ENCODE data around the gene DDX4. TPM values are rescaled to one million over a fixed set of nuclear protein-coding genes. Genes with fewer than 3 reads are reported as not detected.

Gene DDX4
- total RNA-seq, 1 donor, result under 0.01 TPM

DNA sequence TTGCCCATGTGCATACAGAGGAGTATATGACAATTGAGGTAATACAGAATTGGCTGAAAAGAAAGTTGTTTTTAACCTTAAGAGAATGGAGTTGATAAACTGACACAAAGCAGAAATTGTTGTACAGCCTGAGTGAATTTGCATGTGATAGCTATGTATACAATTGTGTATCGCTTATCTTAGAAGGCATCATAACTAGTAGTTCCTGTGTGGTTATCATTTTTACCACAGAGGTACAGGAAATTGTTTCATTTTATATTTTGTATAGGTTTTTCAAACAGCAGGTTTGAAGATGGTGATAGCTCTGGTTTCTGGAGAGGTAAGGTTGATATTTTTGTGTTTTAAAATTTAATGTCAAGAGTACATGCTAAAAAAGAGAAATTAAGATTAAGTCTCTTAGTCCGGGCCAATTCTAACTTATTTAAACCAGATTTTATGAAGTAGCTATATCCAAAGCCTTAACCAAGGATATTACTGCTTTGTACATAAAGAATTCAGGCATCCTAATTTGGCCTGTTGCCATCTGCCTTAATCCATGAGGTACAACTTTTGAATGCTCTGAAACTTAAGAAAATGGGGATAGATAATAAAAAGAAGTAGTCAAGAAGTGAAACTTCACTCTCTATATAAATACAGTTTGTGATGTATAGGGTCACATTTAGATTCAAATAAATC, 26.0 kb downstream of the DDX4 start:
- no peak for DNase-seq (ENCODE audit: insufficient read length, low spot score, missing footprints)
- no peaks in the 10 kb centered on the region for H3K9me3 ChIP-seq (ENCODE audit: low read depth, low read length)
- no peak overlapping the region for H3K4me2 ChIP-seq (ENCODE audit: insufficient read depth, low read length)
- H3K4me3 ChIP-seq (ENCODE audit: insufficient read depth, low read length), result no peak overlapping the region
- H3K27ac ChIP-seq (ENCODE audit: low read depth, low read length), result no peak overlapping the region
- H3K79me2 ChIP-seq (ENCODE audit: insufficient read depth, low read length), result no peaks in the 10 kb centered on the region
- H3K4me1 ChIP-seq (ENCODE audit: insufficient read depth, low read length), result no peaks in the 10 kb centered on the region
- no peak overlapping the region for H2AFZ ChIP-seq (ENCODE audit: low read length)
- no peaks in the 10 kb centered on the region for H4K20me1 ChIP-seq (ENCODE audit: insufficient read depth, low read length)
- H3K27me3 ChIP-seq (ENCODE audit: insufficient read depth, low read length), result peaks cover 5% of the 10 kb centered on the region
- no peak for TF ChIP-seq CTCF (IDR thresholded peaks at IDR 0.05; ENCODE audit: extremely low read depth, low read depth, low read length)
- no peaks in the 10 kb centered on the region for H3K36me3 ChIP-seq (ENCODE audit: insufficient read depth, low read length)

DNA sequence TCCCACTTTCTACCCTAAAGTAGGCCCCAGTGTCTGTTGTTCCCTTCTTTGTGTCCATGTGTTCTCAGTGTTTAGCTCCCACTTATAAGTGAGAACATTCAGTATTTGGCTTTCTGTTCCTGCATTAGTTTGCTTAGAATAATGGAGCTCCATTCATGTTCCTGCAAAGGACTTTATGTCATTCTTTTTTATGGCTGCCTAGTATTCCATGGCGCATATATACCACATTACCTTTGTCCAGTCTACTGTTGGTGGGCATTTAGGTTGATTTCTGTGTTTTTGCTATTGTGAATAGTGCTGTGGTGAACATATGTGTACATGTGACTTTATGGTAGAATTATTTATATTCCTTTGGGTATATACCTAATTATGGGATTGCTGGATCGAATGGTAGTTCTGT, 30.4 kb downstream of the DDX4 start:
- Histone ChIP-seq H2AFZ (ENCODE audit: low read length) (no peak overlapping the region), H3K9me3 (ENCODE audit: low read depth, low read length) (no peaks in the 10 kb centered on the region), H4K20me1 (ENCODE audit: insufficient read depth, low read length) (no peaks in the 10 kb centered on the region), H3K79me2 (ENCODE audit: insufficient read depth, low read length) (no peaks in the 10 kb centered on the region), H3K4me1 (ENCODE audit: insufficient read depth, low read length) (no peaks in the 10 kb centered on the region), H3K36me3 (ENCODE audit: insufficient read depth, low read length) (no peaks in the 10 kb centered on the region), H3K4me2 (ENCODE audit: insufficient read depth, low read length) (no peak overlapping the region), H3K27me3 (ENCODE audit: insufficient read depth, low read length) (no peaks in the 10 kb centered on the region), H3K4me3 (ENCODE audit: insufficient read depth, low read length) (no peak overlapping the region), H3K27ac (ENCODE audit: low read depth, low read length) (no peak overlapping the region)
- TF ChIP-seq CTCF (IDR thresholded peaks at IDR 0.05; ENCODE audit: extremely low read depth, low read depth, low read length), result no peak
- no peak for DNase-seq (ENCODE audit: insufficient read length, low spot score, missing footprints)

DNA sequence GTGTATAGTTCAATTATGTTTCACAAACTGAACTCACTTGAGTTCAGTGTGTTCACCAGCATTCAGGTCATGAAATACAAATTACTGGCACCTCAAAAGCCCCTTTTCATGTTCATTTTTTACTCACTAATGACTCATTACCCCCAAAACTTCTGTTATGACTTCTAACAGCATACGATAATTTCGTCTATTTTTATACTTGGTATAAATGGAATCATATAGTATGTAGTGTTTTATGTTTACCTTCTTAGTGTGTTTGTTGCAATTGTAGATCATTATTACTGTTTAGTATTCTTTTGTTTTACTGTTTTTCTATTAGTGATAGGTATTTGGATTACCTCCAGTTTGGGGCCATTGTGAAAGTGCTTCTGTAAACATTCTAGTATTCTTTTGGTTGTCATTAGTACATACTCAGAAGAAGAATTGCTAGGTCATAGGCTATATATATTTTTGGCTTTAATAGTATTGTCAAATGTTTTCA, 33.4 kb downstream of the DDX4 start:
- no peak overlapping the region for H3K4me2 ChIP-seq (ENCODE audit: insufficient read depth, low read length)
- no peaks in the 10 kb centered on the region for H4K20me1 ChIP-seq (ENCODE audit: insufficient read depth, low read length)
- no peak for DNase-seq (ENCODE audit: insufficient read length, low spot score, missing footprints)

More for the DNA sequence above, 33.4 kb downstream of the DDX4 start:
- H3K4me1 ChIP-seq (ENCODE audit: insufficient read depth, low read length), result no peaks in the 10 kb centered on the region
- no peaks in the 10 kb centered on the region for H3K9me3 ChIP-seq (ENCODE audit: low read depth, low read length)
- no peaks in the 10 kb centered on the region for H3K36me3 ChIP-seq (ENCODE audit: insufficient read depth, low read length)
- no peak overlapping the region for H3K4me3 ChIP-seq (ENCODE audit: insufficient read depth, low read length)
- no peak overlapping the region for H3K27ac ChIP-seq (ENCODE audit: low read depth, low read length)
- TF ChIP-seq CTCF (IDR thresholded peaks at IDR 0.05; ENCODE audit: extremely low read depth, low read depth, low read length), result no peak
- no peaks in the 10 kb centered on the region for H3K79me2 ChIP-seq (ENCODE audit: insufficient read depth, low read length)
- H2AFZ ChIP-seq (ENCODE audit: low read length), result no peak overlapping the region
- H3K27me3 ChIP-seq (ENCODE audit: insufficient read depth, low read length), result no peaks in the 10 kb centered on the region

Measured in osteoblast (primary cell).